WI38 (cell line): ENCODE measurements around the gene IGSF9.

ENCODE experiments used
- H3K4me3 ChIP-seq: 2 replicates; pipeline ENCODE4 v1.5.1; 2011; ENCODE audit warnings: low read depth, mild to moderate bottlenecking, control low read depth, low read length
- TF ChIP-seq, protein P1 (sequence below): IDR thresholded peaks from 2 replicates; pipeline ENCODE4 v1.5.1; 2012; ENCODE audit warnings: low read depth, mild to moderate bottlenecking, control low read depth, low read length

IGSF9 gene

DNA sequence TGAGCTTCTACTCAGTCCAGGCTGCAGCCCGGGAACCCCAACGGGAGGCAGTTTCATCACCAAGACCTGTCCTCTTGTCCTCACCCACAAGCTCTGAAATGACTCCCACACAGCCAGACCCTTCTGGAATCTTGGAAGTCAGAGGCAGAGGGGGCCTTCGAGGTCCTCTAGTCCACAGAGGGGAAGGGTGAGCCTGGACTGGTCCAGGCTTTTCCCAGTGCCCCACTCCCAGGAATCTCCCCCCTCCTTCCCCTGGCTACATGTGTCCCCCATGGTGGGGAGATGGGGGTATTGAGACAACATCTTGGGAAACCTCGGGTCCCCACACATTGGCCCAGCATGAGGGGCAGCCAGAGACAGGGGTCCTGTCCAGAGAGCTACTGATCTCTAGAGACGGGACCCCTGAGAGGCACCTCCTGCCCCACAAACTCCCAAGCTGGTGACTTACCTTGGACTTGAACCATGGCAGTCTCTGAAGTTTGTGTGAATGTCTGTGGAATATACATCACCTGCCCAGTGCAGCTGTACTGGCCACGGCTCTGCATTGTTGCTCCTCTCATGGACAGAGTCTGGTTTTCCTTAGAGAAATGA lies 28.0 kb upstream of the IGSF9 start:
- TF ChIP-seq, protein P1, sequence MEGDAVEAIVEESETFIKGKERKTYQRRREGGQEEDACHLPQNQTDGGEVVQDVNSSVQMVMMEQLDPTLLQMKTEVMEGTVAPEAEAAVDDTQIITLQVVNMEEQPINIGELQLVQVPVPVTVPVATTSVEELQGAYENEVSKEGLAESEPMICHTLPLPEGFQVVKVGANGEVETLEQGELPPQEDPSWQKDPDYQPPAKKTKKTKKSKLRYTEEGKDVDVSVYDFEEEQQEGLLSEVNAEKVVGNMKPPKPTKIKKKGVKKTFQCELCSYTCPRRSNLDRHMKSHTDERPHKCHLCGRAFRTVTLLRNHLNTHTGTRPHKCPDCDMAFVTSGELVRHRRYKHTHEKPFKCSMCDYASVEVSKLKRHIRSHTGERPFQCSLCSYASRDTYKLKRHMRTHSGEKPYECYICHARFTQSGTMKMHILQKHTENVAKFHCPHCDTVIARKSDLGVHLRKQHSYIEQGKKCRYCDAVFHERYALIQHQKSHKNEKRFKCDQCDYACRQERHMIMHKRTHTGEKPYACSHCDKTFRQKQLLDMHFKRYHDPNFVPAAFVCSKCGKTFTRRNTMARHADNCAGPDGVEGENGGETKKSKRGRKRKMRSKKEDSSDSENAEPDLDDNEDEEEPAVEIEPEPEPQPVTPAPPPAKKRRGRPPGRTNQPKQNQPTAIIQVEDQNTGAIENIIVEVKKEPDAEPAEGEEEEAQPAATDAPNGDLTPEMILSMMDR, result no peak
- H3K4me3 ChIP-seq, result no peak overlapping the region

DNA sequence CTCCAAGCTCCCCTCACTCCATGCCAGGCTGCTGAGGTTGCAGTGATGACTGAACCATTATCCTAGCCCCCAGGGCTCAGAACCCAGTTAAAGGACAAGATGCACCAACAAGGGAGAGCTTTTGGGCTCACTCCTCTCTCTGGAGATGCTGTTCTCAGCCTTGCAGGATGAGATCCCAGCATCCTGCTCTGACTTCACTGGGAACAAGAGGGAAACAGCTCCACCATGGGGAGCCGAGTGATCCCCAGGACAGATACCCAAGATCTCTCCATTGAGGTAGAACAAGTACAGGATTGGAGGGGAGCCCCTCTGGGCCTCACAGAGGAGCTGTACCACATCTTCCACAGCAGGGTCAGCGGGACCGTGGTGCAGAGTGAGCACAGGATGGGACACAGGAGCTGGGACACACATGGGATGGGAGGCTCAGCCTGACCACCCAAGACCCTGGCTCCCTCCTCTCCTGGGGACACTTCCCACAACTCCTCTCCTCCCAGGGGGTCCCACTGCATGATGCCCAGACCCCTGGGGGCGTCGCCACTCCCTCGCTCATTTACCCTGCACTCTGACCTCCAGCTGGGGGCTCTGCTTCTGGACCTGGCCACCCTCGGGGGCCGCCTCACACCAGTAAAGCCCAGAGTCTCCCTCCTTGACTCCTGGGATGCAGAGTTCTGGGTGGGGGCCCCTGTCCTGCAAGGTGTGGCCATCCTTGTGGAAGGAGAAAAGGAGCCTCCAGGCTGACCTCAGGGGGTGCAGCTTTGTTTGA lies 27.2 kb upstream of the IGSF9 start:
- TF ChIP-seq, protein P1, result no peak

DNA sequence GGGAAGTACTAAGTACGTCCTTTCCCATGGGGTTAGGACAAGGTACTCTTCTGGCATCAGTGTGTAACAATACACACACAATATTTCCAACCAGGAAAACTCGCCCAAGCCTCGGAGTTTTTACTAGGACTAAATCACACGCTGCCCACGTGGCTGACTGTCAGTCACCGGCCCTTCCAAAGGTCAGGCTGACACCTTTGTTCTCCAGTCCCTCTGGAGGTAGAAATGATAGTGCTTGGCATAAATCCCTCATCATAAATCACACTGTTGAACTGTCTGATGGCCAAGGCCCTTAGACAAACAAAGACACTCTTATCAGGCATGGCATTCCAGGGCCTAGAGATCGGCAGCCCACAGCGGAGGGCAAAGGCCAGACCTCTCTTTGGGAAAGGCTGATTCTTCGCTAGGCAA lies 25.5 kb upstream of the IGSF9 start:
- TF ChIP-seq, protein P1, result no peak
- no peak overlapping the region for H3K4me3 ChIP-seq

More for the DNA sequence above, 27.2 kb upstream of the IGSF9 start:
- H3K4me3 ChIP-seq, result no peak overlapping the region

DNA sequence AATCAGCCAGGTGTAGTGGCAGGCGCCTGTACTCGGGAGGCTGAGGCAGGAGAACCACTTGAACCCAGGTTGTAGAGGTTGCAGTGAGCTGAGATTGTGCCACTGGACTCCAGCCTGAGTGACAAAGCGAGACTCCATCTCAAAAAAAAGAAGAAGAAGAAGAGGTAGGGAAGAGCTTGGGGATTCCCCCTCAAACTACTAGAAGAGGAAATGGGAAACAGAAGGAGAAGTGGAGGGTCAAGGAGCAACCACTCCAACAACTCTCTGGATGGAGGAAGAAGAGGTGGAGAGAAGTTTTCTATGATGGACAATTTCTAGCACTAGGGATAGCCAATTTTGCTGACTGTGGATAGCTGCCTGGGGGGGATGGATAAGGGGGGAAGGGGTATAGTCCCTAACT lies 23.5 kb upstream of the IGSF9 start:
- H3K4me3 ChIP-seq, result no peak overlapping the region
- TF ChIP-seq, protein P1, result no peak

DNA sequence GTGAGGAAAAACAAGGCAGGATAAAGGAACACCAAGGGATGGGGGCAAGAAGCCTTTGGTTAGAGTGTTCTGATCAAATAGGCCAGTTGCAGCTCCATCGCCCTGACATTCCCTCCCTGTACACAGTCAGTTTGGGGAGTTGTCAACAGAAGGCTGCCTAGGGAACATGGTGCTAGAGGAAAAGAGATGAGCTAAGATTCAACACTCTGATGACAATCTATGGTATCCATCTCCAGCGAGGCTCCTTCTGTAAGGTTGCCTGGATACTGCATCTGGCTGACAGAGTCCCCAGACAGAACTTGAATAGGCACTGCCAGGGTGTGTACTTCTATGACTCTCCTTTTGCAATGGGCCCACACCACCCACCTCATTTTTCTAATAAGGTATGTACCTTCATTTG lies 19.9 kb upstream of the IGSF9 start:
- TF ChIP-seq, protein P1, result no peak
- H3K4me3 ChIP-seq, result no peak overlapping the region

DNA sequence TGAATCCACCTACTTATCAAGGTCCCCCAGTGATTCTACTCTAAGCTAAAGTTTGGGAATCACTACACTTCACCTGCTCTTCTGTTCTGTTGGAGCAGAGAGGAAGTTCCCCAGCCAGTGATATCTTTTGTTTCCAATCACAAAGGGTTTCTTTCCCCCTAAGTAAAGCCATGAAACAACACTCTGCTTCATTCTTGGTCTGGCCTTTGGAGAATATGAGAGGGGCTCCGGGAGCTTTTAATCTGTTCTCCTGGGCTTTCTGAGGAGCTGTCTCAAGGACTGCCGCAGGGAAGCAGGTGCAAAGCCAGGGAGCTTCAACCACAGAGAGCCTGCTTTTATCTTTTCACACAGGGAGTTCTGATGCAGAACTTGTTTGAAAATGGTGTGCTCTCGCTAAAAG lies 18.7 kb upstream of the IGSF9 start:
- no peak overlapping the region for H3K4me3 ChIP-seq
- TF ChIP-seq, protein P1, result no peak

DNA sequence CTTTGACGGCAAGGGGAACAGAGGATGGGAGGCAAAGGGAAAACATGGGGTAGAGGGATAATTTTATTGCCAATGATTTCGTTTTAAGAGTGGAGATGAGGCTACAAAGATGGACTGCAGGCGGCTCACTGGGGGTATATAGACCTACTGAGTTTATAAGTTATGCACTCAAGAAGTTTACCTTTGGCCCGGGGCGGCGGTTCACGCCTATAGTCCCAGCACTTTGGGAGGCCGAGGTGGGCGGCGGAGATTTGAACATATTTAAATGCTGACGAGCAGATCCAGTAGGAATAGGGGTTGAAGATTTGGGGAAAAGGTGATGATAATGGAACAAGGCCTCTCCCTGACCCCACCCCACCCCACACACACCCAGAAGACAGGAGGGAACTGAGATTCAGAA lies 16.8 kb upstream of the IGSF9 start:
- TF ChIP-seq, protein P1, result no peak
- no peak overlapping the region for H3K4me3 ChIP-seq
